Testis (tissue), 3 donors: Measurements from ENCODE around the gene MYO7B. TPM values are rescaled to one million over a fixed set of nuclear protein-coding genes. Genes with fewer than 3 reads are reported as not detected.

Experiments
- DNase-seq: peaks from one replicate; pipeline ENCODE4 v3.0.0-alpha.2; 2019
- H3K27ac ChIP-seq, 2 donors: fragments of 200-600 bp; sonication (generic); one replicate each; pipeline ENCODE4 v1.5.1; 2019
- H3K27me3 ChIP-seq: fragments of 200-600 bp; sonication (generic); one replicate; pipeline ENCODE4 v1.5.1; 2019
- H3K36me3 ChIP-seq: fragments of 200-600 bp; sonication (generic); one replicate; pipeline ENCODE4 v1.5.1; 2017; ENCODE audit warnings: low read depth; ENCODE audit errors: missing control alignments
- H3K4me1 ChIP-seq: fragments of 200-600 bp; sonication (generic); one replicate; pipeline ENCODE4 v1.5.1; 2019
- H3K4me3 ChIP-seq, 2 donors: fragments of 200-600 bp; sonication (generic); one replicate each; pipeline ENCODE4 v1.5.1; 2017 to 2019
- H3K9me3 ChIP-seq: fragments of 200-600 bp; sonication (generic); one replicate; pipeline ENCODE4 v1.5.1; 2017
- CTCF ChIP-seq, 3 experiments: fragments of 450-650 bp in 2 of 3; fragments of 200-600 bp in 1 of 3; sonication (generic) in 1 of 3; IDR thresholded peaks; one replicate each; pipeline ENCODE4 v1.5.1; 2016 to 2019; ENCODE audit warnings: antibody characterized with exemption in 3 of 3, mild to moderate bottlenecking in 2 of 3, moderate library complexity in 1 of 3
- POLR2A ChIP-seq: fragments of 450-650 bp; IDR thresholded peaks from one replicate; pipeline ENCODE4 v1.6.1; 2017; ENCODE audit warnings: antibody characterized with exemption, mild to moderate bottlenecking, moderate library complexity
- WGBS, 2 donors: methylation state at CpG; one replicate each; pipeline ENCODE4 v1.1.5; 2018; 5-methylcytosine and 5-hydroxymethylcytosine counted together
- intact Hi-C: fragments of 100-400 bp; cut with DNase I; formaldehyde crosslinking; loops from one replicate; pipeline ENCODE4 v1.15.1; 2023; ENCODE audit warnings: low total_unique reads
- polyA plus RNA-seq: library from polyadenylated mRNA; stranded (reverse); fragments of 350-450 nt; fragmentation: Illumina TruSeq; extraction: RNeasy Lipid Tissue Mini Kit (QIAGEN cat#74804); gene quantifications from one replicate; pipeline ENCODE4 v1.2.3, GENCODE V29; 2014; ENCODE audit warnings: low read depth, low replicate concordance; ENCODE audit not compliant: insufficient read depth
- total RNA-seq, 2 donors: library from RNA; depleted of rRNA; stranded (reverse); fragments of >200 nt; gene quantifications; one replicate each; pipeline ENCODE4 v1.2.3, GENCODE V29; 2016

Gene MYO7B
- total and polyA plus RNA-seq, 3 donors from 2014 or later: 3.6 to 5.6 (median 4.2) TPM

DNA sequence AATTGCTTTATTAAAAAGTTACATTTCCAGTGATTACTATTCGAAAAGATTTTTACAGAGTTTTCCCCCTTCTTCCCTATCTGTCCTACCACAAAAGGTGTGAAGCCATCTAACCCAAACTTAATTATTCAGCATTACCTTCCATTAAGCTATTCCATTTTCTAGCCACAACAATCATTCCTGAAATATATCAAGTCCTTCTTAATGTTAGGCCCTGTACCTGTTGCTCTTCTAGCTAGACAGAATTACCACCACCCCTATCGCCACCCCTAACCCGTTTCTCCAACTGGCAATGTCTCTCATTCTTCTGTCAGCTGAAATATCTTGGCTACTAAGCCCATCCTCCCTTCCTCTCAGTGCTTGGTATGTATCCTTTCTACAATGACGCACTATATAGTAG lies 23.1 kb upstream of the MYO7B start:
- TF ChIP-seq CTCF (IDR thresholded peaks at IDR 0.05): no peak
- TF ChIP-seq POLR2A: no peak
- 81 to 86% methylated on average over 4 of the region's 4 CpGs for WGBS, 2 donors
- H3K27me3 ChIP-seq: no peaks in the 10 kb centered on the region
- H3K9me3 ChIP-seq: no peaks in the 10 kb centered on the region
- intact Hi-C loops: no loop called here
- DNase-seq: no peak
- H3K4me1 ChIP-seq: peaks cover 21% of the 10 kb centered on the region
- no peaks in the 10 kb centered on the region for H3K36me3 ChIP-seq
- no peak overlapping the region for H3K27ac ChIP-seq
- H3K4me3 ChIP-seq: no peak overlapping the region

DNA sequence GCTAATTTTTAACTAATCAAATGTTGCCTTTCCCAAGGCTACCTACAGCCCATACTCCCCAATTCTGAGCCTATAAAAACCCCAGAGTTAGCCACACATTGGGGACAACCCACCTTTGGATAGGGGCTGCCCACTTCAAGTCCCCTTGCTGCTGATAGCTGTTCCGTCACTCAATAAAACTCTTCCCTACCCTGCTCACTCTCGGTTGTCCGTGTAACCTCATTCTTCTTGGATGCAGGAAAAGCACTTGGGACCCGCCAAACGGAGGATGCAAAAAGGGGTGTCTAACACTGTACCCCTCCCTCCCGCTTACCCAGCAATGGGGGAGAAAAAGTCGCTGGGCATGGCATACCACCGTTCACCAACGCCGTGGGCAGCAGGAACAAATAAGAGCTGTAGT lies 21.4 kb upstream of the MYO7B start:
- Histone ChIP-seq H3K9me3 (no peaks in the 10 kb centered on the region), H3K27ac (no peak overlapping the region), H3K36me3 (no peaks in the 10 kb centered on the region), H3K4me3 (no peak overlapping the region), H3K4me1 (peaks cover 10% of the 10 kb centered on the region), H3K27me3 (no peaks in the 10 kb centered on the region)
- TF ChIP-seq CTCF (IDR thresholded peaks at IDR 0.05): no peak
- no peak for TF ChIP-seq POLR2A
- DNase-seq: no peak
- intact Hi-C loops: no loop called here
- WGBS, 2 donors: 85 to 90% methylated on average over 10 of the region's 10 CpGs

DNA sequence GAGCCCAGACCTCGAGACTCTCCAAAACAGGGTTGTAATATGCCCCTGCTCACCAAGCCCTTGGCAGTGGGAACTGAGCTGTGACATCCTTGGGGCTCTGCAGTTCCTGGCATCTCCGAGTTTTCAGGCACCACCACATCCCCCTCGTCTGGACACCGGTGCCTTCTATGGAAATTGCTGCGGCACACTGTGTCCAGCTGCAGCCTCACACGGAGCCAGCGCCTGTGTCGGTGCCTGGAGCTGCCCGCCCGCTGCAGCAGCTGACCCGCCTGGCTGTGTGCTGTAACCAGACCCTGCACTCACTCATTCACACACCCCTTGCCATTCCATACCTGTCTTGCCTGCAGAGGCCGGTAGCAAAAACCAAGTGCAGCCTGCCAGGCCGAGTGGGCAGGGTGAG lies 21.0 kb upstream of the MYO7B start:
- H3K27ac ChIP-seq: no peak overlapping the region
- H3K9me3 ChIP-seq: no peaks in the 10 kb centered on the region
- H3K27me3 ChIP-seq: no peaks in the 10 kb centered on the region
- no peak overlapping the region for H3K4me3 ChIP-seq
- 80 to 84% methylated on average over 5 to 13 of the region's 13 CpGs for WGBS, 2 donors
- no peak for DNase-seq
- peaks cover 9% of the 10 kb centered on the region for H3K4me1 ChIP-seq
- H3K36me3 ChIP-seq: no peaks in the 10 kb centered on the region
- TF ChIP-seq CTCF (IDR thresholded peaks at IDR 0.05) (no peak), POLR2A (no peak)
- intact Hi-C loops: no loop called here

DNA sequence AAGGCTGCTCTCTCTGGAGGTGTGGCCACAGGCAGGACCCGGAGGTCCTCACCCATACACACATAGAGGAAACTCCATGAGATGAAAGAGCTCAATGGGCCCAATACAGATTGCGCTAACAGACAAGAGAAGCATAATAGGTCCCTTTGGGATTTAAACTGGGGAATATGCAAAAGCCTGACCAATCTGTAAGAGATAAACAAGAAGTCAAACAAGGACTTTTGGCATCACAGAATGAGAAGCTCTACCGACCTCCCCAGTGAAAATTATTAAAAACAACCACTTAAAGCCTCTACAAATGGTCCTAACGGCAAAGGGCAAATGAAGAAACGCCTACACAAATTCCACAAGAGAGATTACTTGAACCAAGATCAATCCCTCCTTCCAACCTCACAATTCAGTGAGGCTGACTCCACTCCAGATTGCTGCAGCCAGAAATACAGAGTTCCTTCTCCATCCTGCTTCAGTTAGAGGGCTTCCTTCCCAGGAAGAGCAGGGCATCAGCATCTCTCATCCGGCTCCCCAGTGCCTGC lies 20.0 kb upstream of the MYO7B start:
- Histone ChIP-seq H3K27me3 (no peaks in the 10 kb centered on the region), H3K4me3 (no peak overlapping the region), H3K36me3 (no peaks in the 10 kb centered on the region), H3K4me1 (peaks cover 9% of the 10 kb centered on the region), H3K9me3 (no peaks in the 10 kb centered on the region), H3K27ac (peak overlapping the region in 1 of 2 donors; percentile 6)
- 38 to 63% methylated on average over 5 to 6 of the region's 6 CpGs for WGBS, 2 donors
- peak; percentile 47 for DNase-seq
- TF ChIP-seq CTCF (IDR thresholded peaks at IDR 0.05) (no peak), POLR2A (no peak)
- intact Hi-C loops: no loop called here

GRCh38 chr2:127516041-127516762 lies 19.3 kb upstream of the MYO7B start:
- H3K4me1 ChIP-seq: peaks cover 9% of the 10 kb centered on the region
- 57 to 71% methylated on average over 13 to 14 of the region's 14 CpGs for WGBS, 2 donors

More at GRCh38 chr2:127516041-127516762, 19.3 kb upstream of the MYO7B start:
- H3K9me3 ChIP-seq: no peaks in the 10 kb centered on the region
- H3K27ac ChIP-seq: peak overlapping the region in 1 of 2 donors; percentile 6
- TF ChIP-seq CTCF (IDR thresholded peaks at IDR 0.05): no peak
- no peak for TF ChIP-seq POLR2A
- H3K36me3 ChIP-seq: no peaks in the 10 kb centered on the region
- H3K4me3 ChIP-seq: no peak overlapping the region
- H3K27me3 ChIP-seq: no peaks in the 10 kb centered on the region
- DNase-seq: peak; percentile 63
- intact Hi-C loops: no loop called here
